SK-N-SH (cell line): Measurements from ENCODE around the gene NFATC4. TPM values are rescaled to one million over a fixed set of nuclear protein-coding genes. Genes with fewer than 3 reads are reported as not detected.

Source experiments
- CTCF ChIA-PET: fragments of 300-600, 350-600 bp; formaldehyde crosslinking; extraction: SDS; loops from one replicate; lab custom pipeline; 2021; lab: Yijun Ruan, JAX
- POLR2A ChIA-PET: fragments of 350-600 bp; sonication (Branson Sonifier 250); formaldehyde crosslinking; extraction: SDS; loops from one replicate; lab custom pipeline; 2020; ENCODE audit warnings: antibody characterized with exemption, inconsistent platforms; lab: Yijun Ruan, JAX
- DNase-seq: peaks from one replicate; pipeline ENCODE4 v3.0.0; 2012
- H2AFZ ChIP-seq: fragments of 200-600 bp; sonication (generic); 2 replicates; pipeline ENCODE4 v1.8.1; 2016; ENCODE audit warnings: antibody characterized with exemption, mild to moderate bottlenecking, low read depth
- H3F3A ChIP-seq: fragments of 200-600 bp; sonication (generic); replicated peaks from 2 replicates; pipeline ENCODE3; 2016; ENCODE audit warnings: antibody characterized with exemption, mild to moderate bottlenecking; ENCODE audit not compliant: insufficient read depth
- H3K27ac ChIP-seq, 2 experiments: fragments of 200-500 bp in 1 of 2; fragments of 200-600 bp in 1 of 2; sonication (Bioruptor generic) in 1 of 2; sonication (generic), shearing (Covaris generic) in 1 of 2; 2 replicates each; pipeline versions ENCODE4 v1.5.1 to v1.6.1; 2014 to 2016; ENCODE audit warnings: low read depth in 2 of 2, inconsistent platforms in 1 of 2, low read length in 1 of 2, mild to moderate bottlenecking in 1 of 2, mixed read lengths in 1 of 2
- H3K27me3 ChIP-seq: fragments of 200-600 bp; sonication (generic), shearing (Covaris generic); 2 replicates; pipeline ENCODE4 v1.6.1; 2016; ENCODE audit warnings: mixed run types; ENCODE audit not compliant: insufficient read depth
- H3K36me3 ChIP-seq, 2 experiments: fragments of 200-500 bp in 1 of 2; fragments of 200-600 bp in 1 of 2; sonication (Bioruptor generic) in 1 of 2; sonication (generic) in 1 of 2; replicated peaks in 1 of 2; 2 replicates each; pipeline versions ENCODE3 to v1.5.1; 2014 to 2016; ENCODE audit warnings: low read length in 1 of 2, mild to moderate bottlenecking in 1 of 2; ENCODE audit not compliant: insufficient read depth in 2 of 2, control insufficient read depth in 1 of 2
- H3K4me1 ChIP-seq, 2 experiments: fragments of 200-500 bp in 1 of 2; fragments of 200-600 bp in 1 of 2; sonication (Bioruptor generic) in 1 of 2; sonication (generic), shearing (Covaris generic) in 1 of 2; 2 replicates each; pipeline versions ENCODE4 v1.5.1 to v1.6.1; 2014 to 2016; ENCODE audit warnings: low read depth in 1 of 2, low read length in 1 of 2, mixed run types in 1 of 2; ENCODE audit not compliant: insufficient read depth in 2 of 2, control insufficient read depth in 1 of 2
- H3K4me2 ChIP-seq: fragments of 200-600 bp; sonication (generic), shearing (Covaris generic); 2 replicates; pipeline ENCODE4 v1.6.1; 2017; ENCODE audit warnings: mixed run types
- H3K4me3 ChIP-seq, 2 experiments: fragments of 200-500 bp in 1 of 2; fragments of 200-600 bp in 1 of 2; sonication (Bioruptor generic) in 1 of 2; sonication (generic), shearing (Covaris generic) in 1 of 2; 2 replicates each; pipeline versions ENCODE4 v1.5.1 to v1.8.1; 2014 to 2016; ENCODE audit warnings: low read depth in 2 of 2, inconsistent platforms in 1 of 2, low read length in 1 of 2, mild to moderate bottlenecking in 1 of 2, mixed read lengths in 1 of 2, moderate library complexity in 1 of 2
- H3K79me2 ChIP-seq: fragments of 200-600 bp; sonication (generic); 2 replicates; pipeline ENCODE4 v1.8.1; 2017; ENCODE audit warnings: mild to moderate bottlenecking; ENCODE audit not compliant: insufficient read depth
- H3K9ac ChIP-seq: fragments of 200-600 bp; sonication (generic); 2 replicates; pipeline ENCODE4 v1.6.1; 2017; ENCODE audit warnings: mixed run types
- H3K9me2 ChIP-seq: fragments of 200-600 bp; sonication (generic); 2 replicates; pipeline ENCODE4 v1.6.1; 2017; ENCODE audit warnings: mixed run types
- H3K9me3 ChIP-seq: fragments of 200-600 bp; sonication (generic); 2 replicates; pipeline ENCODE4 v1.6.1; 2017; ENCODE audit warnings: mixed run types, mild to moderate bottlenecking, moderate library complexity
- H4K20me1 ChIP-seq: fragments of 200-600 bp; sonication (generic); 2 replicates; pipeline ENCODE4 v1.6.1; 2017; ENCODE audit warnings: mild to moderate bottlenecking, mixed run types; ENCODE audit not compliant: insufficient read depth
- CHD2 ChIP-seq: fragments of 150-350 bp; IDR thresholded peaks from 2 replicates; pipeline ENCODE4 v1.6.1; 2018; ENCODE audit warnings: low read length; ENCODE audit not compliant: partially characterized antibody
- ELF1 ChIP-seq: IDR thresholded peaks from 2 replicates; pipeline ENCODE4 v1.4.0; 2012
- EP300 ChIP-seq, 2 experiments: IDR thresholded peaks; 2 replicates each; pipeline versions ENCODE4 v1.4.0 to v1.6.1; 2012; ENCODE audit warnings: borderline replicate concordance in 1 of 2, low read depth in 1 of 2, low read length in 1 of 2
- EZH2phosphoT487 ChIP-seq: fragments of 200-600 bp; sonication (generic); IDR thresholded peaks from 2 replicates; pipeline ENCODE4 v1.6.1; 2017; ENCODE audit warnings: low read depth, mixed run types, mild to moderate bottlenecking, antibody characterized with exemption, moderate library complexity, borderline replicate concordance
- GATA2 ChIP-seq: sonication (generic); formaldehyde crosslinking; IDR thresholded peaks from 2 replicates; pipeline ENCODE4 v1.5.0; 2020; ENCODE audit warnings: mild to moderate bottlenecking, missing genetic modification reagents
- IRF3 ChIP-seq: fragments of 150-350 bp; IDR thresholded peaks from 2 replicates; pipeline ENCODE4 v1.6.1; 2016; ENCODE audit warnings: mild to moderate bottlenecking, low read depth, low read length
- MAX ChIP-seq: IDR thresholded peaks from 2 replicates; pipeline ENCODE4 v1.4.0; 2012; ENCODE audit warnings: low read depth
- MEF2A ChIP-seq: IDR thresholded peaks from 2 replicates; pipeline ENCODE4 v1.4.0; 2012; ENCODE audit warnings: low read depth, borderline replicate concordance
- MXI1 ChIP-seq: IDR thresholded peaks from 2 replicates; pipeline ENCODE4 v1.6.1; 2012; ENCODE audit warnings: mild to moderate bottlenecking, low read depth, low read length, improper control_type of control experiment
- NFIC ChIP-seq: IDR thresholded peaks from 2 replicates; pipeline ENCODE4 v1.4.0; 2012; ENCODE audit warnings: borderline replicate concordance
- NRF1 ChIP-seq: IDR thresholded peaks from 2 replicates; pipeline ENCODE4 v1.6.1; 2012; ENCODE audit warnings: low read depth, mild to moderate bottlenecking, low read length
- PBX3 ChIP-seq: IDR thresholded peaks from 2 replicates; pipeline ENCODE4; 2012
- RCOR1 ChIP-seq: fragments of 150-350 bp; IDR thresholded peaks from 2 replicates; pipeline ENCODE4 v1.6.1; 2017; ENCODE audit warnings: antibody characterized with exemption, low read length
- RFX5 ChIP-seq: IDR thresholded peaks from 2 replicates; pipeline ENCODE4 v1.6.1; 2012; ENCODE audit warnings: mild to moderate bottlenecking, improper control_type of control experiment, low read length
- SIN3A ChIP-seq: IDR thresholded peaks from 2 replicates; pipeline ENCODE4 v1.6.1; 2012; ENCODE audit warnings: low read depth, mild to moderate bottlenecking, low read length, moderate library complexity, borderline replicate concordance
- SMC3 ChIP-seq: IDR thresholded peaks from 2 replicates; pipeline ENCODE4 v1.6.1; 2012; ENCODE audit warnings: low read depth, low read length, improper control_type of control experiment
- USF1 ChIP-seq: IDR thresholded peaks from 2 replicates; pipeline ENCODE4 v1.4.0; 2012; ENCODE audit warnings: low read depth, borderline replicate concordance
- YY1 ChIP-seq: IDR thresholded peaks from 2 replicates; pipeline ENCODE4 v1.4.0; 2012; ENCODE audit warnings: low read depth, mild to moderate bottlenecking
- ZBTB33 ChIP-seq: IDR thresholded peaks from 2 replicates; pipeline ENCODE4 v1.4.0; 2012; ENCODE audit warnings: low read depth, borderline replicate concordance
- WGBS: methylation state at CpG from one replicate; pipeline ENCODE4 v1.1.6; 2017; ENCODE audit warnings: low lambda C conversion rate; 5-methylcytosine and 5-hydroxymethylcytosine counted together
- polyA plus RNA-seq, 3 experiments: library from polyadenylated mRNA; depleted of rRNA; stranded (reverse); fragments of >200 nt; gene quantifications; 2 replicates each; pipeline ENCODE4 v1.2.3, GENCODE V29; 2012

The NFATC4 gene
- polyA plus RNA-seq, 1 of the 3 experiments (the other 2 are of a cell fraction) = 25.3 TPM

- TF ChIP-seq GATA2 (CRISPR knock-in tag) (no peak), MEF2A (no peak), ELF1 (no peak), SIN3A (no peak), YY1 (no peak), EP300 (IDR thresholded peaks at IDR 0.05; ENCODE audit: borderline replicate concordance in 1 of 2, low read depth in 1 of 2, low read length in 1 of 2) (no peak), SMC3 (no peak), ZBTB33 (no peak), PBX3 (no peak), NRF1 (no peak), RCOR1 (no peak)
- Histone ChIP-seq H3K9ac (no peak overlapping the region), H3K36me3 (peaks cover 0 to 6% of the 10 kb centered on the region in 2 experiments), H4K20me1 (no peaks in the 10 kb centered on the region), H3K79me2 (no peaks in the 10 kb centered on the region), H3K4me2 (no peak overlapping the region), H3K9me3 (no peaks in the 10 kb centered on the region), H2AFZ (no peak overlapping the region), H3F3A (no peaks in the 10 kb centered on the region), H3K4me1 (no peaks in the 10 kb centered on the region; a peak in 1 of 4 replicates), H3K27me3 (no peaks in the 10 kb centered on the region), H3K9me2 (no peaks in the 10 kb centered on the region), H3K27ac (no peak overlapping the region), H3K4me3 (no peak overlapping the region)
- POLR2A ChIA-PET = no interaction called here
- CTCF ChIA-PET = interaction anchor here (1.1 to 4.6 kb wide), 6 partner anchors 14 to 85 kb away, joined by 3 to 37 read pairs (median 13); partner anchors contain the start of genes KHNYN and NYNRIN
- DNase-seq = no peak
- 75% methylated on average over 1 of the region's 1 CpG for WGBS
Measured at GRCh38 chr14:24414077-24414476, 46.1 kb downstream of the NFATC4 start.

GRCh38 chr14:24414732-24415420 is 46.9 kb downstream of the NFATC4 start:
- Histone ChIP-seq H3F3A (no peaks in the 10 kb centered on the region), H3K9me3 (no peaks in the 10 kb centered on the region), H3K79me2 (no peaks in the 10 kb centered on the region), H3K27ac (no peak overlapping the region), H3K36me3 (peaks cover 0 to 6% of the 10 kb centered on the region in 2 experiments), H3K4me3 (no peak overlapping the region), H3K4me1 (no peaks in the 10 kb centered on the region; a peak in 1 of 4 replicates), H3K9me2 (no peaks in the 10 kb centered on the region), H3K4me2 (no peak overlapping the region), H3K27me3 (0 out of 2 replicates have a peak, but pooled peaks cover 5% of the 10 kb centered on the region), H3K9ac (no peak overlapping the region), H4K20me1 (no peaks in the 10 kb centered on the region), H2AFZ (no peak overlapping the region)
- DNase-seq = no peak
- 80% methylated on average over 4 of the region's 15 CpGs for WGBS
- ChIA-PET POLR2A (no interaction called here), CTCF (interaction anchor here (0.8 to 5.2 kb wide), 6 partner anchors 17 to 238 kb away, joined by 3 to 41 read pairs (median 30); partner anchors contain the start of genes CBLN3 and KHNYN)
- TF ChIP-seq RFX5 = no peak
- no peak for TF ChIP-seq MXI1
- no peak for TF ChIP-seq MAX
- no peak for TF ChIP-seq RCOR1
- no peak for TF ChIP-seq IRF3
- no peak for TF ChIP-seq CHD2
- TF ChIP-seq EZH2phosphoT487 = no peak
- TF ChIP-seq PBX3 = no peak
- TF ChIP-seq USF1 = no peak
- no peak for TF ChIP-seq NFIC
